Type B pancreatic cell (in vitro differentiated cells): Measurements from ENCODE around the gene TREX2. TPM values are rescaled to one million over a fixed set of nuclear protein-coding genes. Genes with fewer than 3 reads are reported as not detected.

Experiments used
- DNase-seq: peaks from one replicate; pipeline ENCODE4 v3.0.0; 2021; ENCODE audit warnings: mixed read lengths; ENCODE audit not compliant: unreplicated experiment; ENCODE audit errors: extremely low spot score
- H3K27ac Mint-ChIP-seq: 2 replicates; pipeline ENCODE4 v1.8.0; 2021; ENCODE audit warnings: mild to moderate bottlenecking, mixed read lengths
- H3K27me3 Mint-ChIP-seq: 2 replicates; pipeline ENCODE4 v1.8.0; 2021; ENCODE audit warnings: mixed read lengths
- H3K36me3 Mint-ChIP-seq: 2 replicates; pipeline ENCODE4 v1.8.0; 2021; ENCODE audit warnings: mixed read lengths
- H3K4me1 Mint-ChIP-seq: one replicate; pipeline ENCODE4 v1.8.0; 2021; ENCODE audit warnings: mixed read lengths; ENCODE audit not compliant: unreplicated experiment
- H3K4me3 Mint-ChIP-seq: 2 replicates; pipeline ENCODE4 v1.8.0; 2021; ENCODE audit warnings: mild to moderate bottlenecking, mixed read lengths
- H3K9me3 Mint-ChIP-seq: 2 replicates; pipeline ENCODE4 v1.8.0; 2021; ENCODE audit warnings: mixed read lengths
- total RNA-seq: library from RNA; stranded (reverse); gene quantifications from 2 replicates; pipeline ENCODE4 v1.2.1, GENCODE V29; 2021; ENCODE audit warnings: low replicate concordance
- TF ChIP-seq, protein P1 (sequence below): fragments of 200-600 bp; sonication (generic); conservative IDR thresholded peaks from 2 replicates; pipeline ENCODE4 v1.5.0; 2021; ENCODE audit warnings: antibody characterized with exemption, mild to moderate bottlenecking

The TREX2 gene
- total RNA-seq, 1 donor from 2014 or later: 0.72 TPM

DNA sequence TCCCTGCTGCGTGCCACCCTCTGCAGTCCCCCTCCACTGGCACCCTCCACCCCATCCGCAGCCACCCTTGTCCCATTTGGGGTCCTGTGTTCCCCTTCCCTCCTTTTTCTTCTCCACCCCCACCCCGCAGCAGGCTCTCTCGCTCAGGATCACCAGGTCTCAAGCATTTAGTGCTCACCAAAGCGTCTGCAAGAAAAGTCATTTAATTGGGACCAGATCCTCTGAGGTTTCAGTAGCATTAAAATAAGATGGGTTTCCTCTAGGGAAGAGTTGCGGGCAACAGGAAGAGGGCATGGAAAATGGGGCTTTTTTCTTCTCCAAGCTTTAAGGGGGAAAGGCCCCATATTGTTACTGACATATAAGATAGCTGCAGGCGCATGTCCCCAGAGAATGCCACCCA lies 29.4 kb upstream of the TREX2 start:
- Mint-ChIP-seq H3K27ac (peak overlapping the region; percentile 97), H3K4me1 (peaks cover 4% of the 10 kb centered on the region), H3K4me3 (no peak overlapping the region), H3K9me3 (no peaks in the 10 kb centered on the region), H3K36me3 (no peaks in the 10 kb centered on the region), H3K27me3 (no peaks in the 10 kb centered on the region)
- TF ChIP-seq, protein P1, sequence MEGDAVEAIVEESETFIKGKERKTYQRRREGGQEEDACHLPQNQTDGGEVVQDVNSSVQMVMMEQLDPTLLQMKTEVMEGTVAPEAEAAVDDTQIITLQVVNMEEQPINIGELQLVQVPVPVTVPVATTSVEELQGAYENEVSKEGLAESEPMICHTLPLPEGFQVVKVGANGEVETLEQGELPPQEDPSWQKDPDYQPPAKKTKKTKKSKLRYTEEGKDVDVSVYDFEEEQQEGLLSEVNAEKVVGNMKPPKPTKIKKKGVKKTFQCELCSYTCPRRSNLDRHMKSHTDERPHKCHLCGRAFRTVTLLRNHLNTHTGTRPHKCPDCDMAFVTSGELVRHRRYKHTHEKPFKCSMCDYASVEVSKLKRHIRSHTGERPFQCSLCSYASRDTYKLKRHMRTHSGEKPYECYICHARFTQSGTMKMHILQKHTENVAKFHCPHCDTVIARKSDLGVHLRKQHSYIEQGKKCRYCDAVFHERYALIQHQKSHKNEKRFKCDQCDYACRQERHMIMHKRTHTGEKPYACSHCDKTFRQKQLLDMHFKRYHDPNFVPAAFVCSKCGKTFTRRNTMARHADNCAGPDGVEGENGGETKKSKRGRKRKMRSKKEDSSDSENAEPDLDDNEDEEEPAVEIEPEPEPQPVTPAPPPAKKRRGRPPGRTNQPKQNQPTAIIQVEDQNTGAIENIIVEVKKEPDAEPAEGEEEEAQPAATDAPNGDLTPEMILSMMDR: no peak
- no peak for DNase-seq

DNA sequence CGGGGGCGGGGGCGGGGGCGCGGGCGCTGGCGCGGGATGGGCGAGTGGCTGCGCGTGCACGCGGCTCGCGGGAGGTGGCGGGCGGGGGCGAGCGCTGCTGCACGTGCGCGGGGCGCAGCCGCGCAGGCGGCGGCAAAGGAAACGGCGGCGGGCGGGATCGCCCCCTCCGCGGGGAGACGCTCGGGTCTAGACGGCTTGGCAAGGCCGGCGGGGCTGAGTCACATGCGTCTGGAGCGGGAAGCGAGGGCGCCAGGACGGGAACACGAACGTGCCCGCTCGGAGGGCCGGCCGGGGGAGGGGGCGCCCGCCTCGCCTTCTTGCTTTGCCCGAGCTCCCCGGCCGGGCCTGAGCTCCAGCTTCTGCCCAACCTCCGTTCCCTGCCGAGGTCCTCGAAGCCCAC lies 28.9 kb upstream of the TREX2 start:
- no peaks in the 10 kb centered on the region for H3K27me3 Mint-ChIP-seq
- no peaks in the 10 kb centered on the region for H3K9me3 Mint-ChIP-seq
- H3K36me3 Mint-ChIP-seq: no peaks in the 10 kb centered on the region
- H3K27ac Mint-ChIP-seq: no peak overlapping the region
- DNase-seq: no peak
- TF ChIP-seq, protein P1: no peak
- peaks cover 4% of the 10 kb centered on the region for H3K4me1 Mint-ChIP-seq
- H3K4me3 Mint-ChIP-seq: no peak overlapping the region

DNA sequence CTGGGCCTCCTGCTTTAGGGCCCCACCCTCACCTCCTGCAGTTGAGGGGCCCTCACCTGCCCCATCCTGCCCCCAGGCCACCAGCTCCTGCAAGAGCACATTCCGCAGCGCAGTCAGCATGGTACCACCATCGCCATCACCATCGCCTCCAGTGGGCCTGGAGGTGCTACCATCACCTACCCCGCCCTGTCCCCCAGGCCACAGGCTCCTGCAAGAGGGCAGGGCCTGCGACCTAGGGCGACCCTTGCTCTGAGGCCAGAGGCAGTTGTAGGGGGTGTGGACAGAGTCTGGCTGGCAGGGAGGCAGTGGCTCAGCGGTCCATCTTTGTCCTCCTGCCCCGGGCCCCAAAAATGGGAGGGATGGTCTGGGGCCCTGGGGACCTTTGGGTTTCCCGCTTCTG lies 28.4 kb upstream of the TREX2 start:
- Mint-ChIP-seq H3K9me3 (no peaks in the 10 kb centered on the region), H3K4me1 (peaks cover 4% of the 10 kb centered on the region), H3K27ac (no peak overlapping the region), H3K4me3 (no peak overlapping the region), H3K36me3 (no peaks in the 10 kb centered on the region), H3K27me3 (no peaks in the 10 kb centered on the region)
- TF ChIP-seq, protein P1: no peak
- no peak for DNase-seq

DNA sequence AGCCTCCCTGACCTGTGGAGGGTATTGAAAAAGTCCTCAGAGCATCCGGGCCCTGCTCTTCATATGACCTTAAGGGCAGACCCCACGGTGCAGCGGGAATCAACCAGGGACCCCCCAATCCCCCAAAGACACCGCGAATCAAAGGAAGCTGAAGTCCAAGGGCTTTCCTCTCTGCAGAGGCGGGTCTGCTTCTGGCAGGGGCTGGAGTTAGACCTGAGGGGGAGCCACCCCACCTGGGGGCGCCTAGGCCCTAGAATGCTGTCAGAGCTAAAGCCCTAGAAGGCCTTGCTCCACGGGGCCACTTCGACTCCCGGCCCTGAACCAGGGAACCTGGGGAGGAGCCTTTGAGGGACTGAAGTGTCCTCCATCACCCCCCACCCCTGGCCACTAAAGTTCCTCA lies 27.3 kb upstream of the TREX2 start:
- Mint-ChIP-seq H3K9me3 (no peaks in the 10 kb centered on the region), H3K4me1 (peaks cover 4% of the 10 kb centered on the region), H3K27ac (no peak overlapping the region), H3K4me3 (peak overlapping the region; percentile 20), H3K36me3 (no peaks in the 10 kb centered on the region), H3K27me3 (no peaks in the 10 kb centered on the region)
- DNase-seq: no peak
- TF ChIP-seq, protein P1: no peak

DNA sequence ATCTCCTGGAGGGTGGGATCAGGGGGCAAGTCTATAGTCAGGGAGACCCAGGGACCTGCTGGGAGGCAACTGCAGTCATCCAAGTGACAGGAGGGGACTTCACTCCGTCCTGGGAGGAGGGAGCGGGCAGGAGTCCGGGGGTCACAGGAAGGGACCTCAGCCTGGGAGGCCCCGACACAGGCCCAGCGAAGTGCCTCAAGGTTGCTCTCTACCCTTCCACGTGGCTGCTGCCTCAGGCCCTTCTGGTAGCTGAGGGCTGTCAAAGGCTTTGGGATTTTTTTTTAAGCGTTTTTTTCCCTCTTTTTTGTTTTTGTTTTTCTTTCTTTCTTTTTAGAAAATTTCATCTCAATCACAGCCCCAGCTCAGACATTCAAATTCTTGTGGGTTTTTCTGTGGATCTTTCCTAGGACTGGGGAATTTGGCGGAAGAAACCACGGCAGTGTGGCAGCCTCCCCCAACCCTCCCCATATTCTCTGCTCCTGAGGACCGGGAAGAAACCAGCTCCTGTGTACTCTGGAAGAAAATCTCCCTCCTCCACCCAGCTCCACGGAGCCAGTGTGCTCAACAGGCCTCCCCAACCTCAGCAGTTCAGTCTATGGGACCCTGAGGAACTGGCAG lies 25.9 kb upstream of the TREX2 start:
- Mint-ChIP-seq H3K4me3 (no peak overlapping the region), H3K9me3 (no peaks in the 10 kb centered on the region), H3K36me3 (no peaks in the 10 kb centered on the region), H3K27ac (no peak overlapping the region), H3K27me3 (no peaks in the 10 kb centered on the region), H3K4me1 (no peaks in the 10 kb centered on the region)
- TF ChIP-seq, protein P1: no peak
- DNase-seq: no peak
